SK-N-MC (cell line): ENCODE measurements around the gene CYP24A1.

Experiments used
- EZH2 ChIP-seq: fragments of 200-600 bp; sonication (generic); IDR thresholded peaks from one replicate; pipeline ENCODE4 v1.6.1; 2017; ENCODE audit warnings: antibody characterized with exemption
- FOXP2 ChIP-seq: optimal IDR thresholded peaks from 2 replicates; pipeline ENCODE3; 2011; ENCODE audit warnings: mild to moderate bottlenecking, moderate library complexity; ENCODE audit not compliant: insufficient read depth; ENCODE audit errors: extremely low read length, control extremely low read depth
- POLR2AphosphoS5 ChIP-seq: IDR thresholded peaks from 2 replicates; pipeline ENCODE4 v1.6.1; 2012; ENCODE audit warnings: mild to moderate bottlenecking, low read depth, low read length, borderline replicate concordance

DNA sequence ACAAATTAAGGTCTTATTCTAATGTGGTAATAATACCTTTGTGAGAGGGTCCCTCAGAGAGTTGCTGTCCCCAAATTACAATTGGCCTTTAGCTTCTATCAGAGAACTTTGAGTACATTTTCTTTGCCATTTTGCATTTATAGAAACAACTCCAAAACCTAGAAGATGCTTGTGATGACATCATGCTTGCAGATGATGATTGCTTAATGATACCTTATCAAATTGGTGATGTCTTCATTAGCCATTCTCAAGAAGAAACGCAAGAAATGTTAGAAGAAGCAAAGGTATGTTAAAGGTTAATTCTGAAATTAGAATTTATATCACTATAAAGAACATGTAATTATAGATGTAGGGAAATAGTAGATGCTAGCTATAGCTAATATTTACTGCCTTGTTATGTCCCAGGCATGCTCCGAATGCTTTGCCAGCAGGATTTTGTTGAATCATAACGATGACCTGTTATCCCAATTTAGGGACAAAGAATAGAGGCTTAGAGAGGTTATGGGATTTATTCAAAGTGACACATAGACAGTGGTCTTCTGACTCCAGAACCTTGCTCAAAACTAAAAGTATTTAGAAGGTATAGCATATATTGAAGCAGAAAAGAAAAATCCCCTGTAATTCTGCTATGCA is 41.5 kb upstream of the CYP24A1 start:
- no peak for TF ChIP-seq POLR2AphosphoS5
- TF ChIP-seq EZH2, result no peak
- no peak for TF ChIP-seq FOXP2
